ENCODE data around the gene TUSC2. TPM values are rescaled to one million over a fixed set of nuclear protein-coding genes. Genes with fewer than 3 reads are reported as not detected.

TUSC2 gene
- total RNA-seq (2014; rRNA removed; shearing (Covaris generic)), result 26.8 and 33.7 TPM in 2 replicates

- peak; percentile 96 for DNase-seq (ENCODE audit: low read depth)
Observed at GRCh38 chr3:50327943-50328691, at the start of gene TUSC2. TUSC2 (minus strand) TSS chr3:50328223; CDS start chr3:50328099, 124 bp downstream.

- DNase-seq (ENCODE audit: low read depth), result no peak
Observed at GRCh38 chr3:50375258-50375931, 47.4 kb upstream of the TUSC2 start.

GRCh38 chr3:50374363-50375257 is 46.6 kb upstream of the TUSC2 start:
- DNase-seq (ENCODE audit: low read depth), result no peak

- DNase-seq (ENCODE audit: low read depth), result no peak
Observed at GRCh38 chr3:50373146-50374051, 45.4 kb upstream of the TUSC2 start.

GRCh38 chr3:50372349-50372748 is 44.3 kb upstream of the TUSC2 start:
- DNase-seq (ENCODE audit: low read depth), result no peak

- DNase-seq (ENCODE audit: low read depth), result no peak
Observed at GRCh38 chr3:50371133-50371685, 43.2 kb upstream of the TUSC2 start.

GRCh38 chr3:50370594-50370993 is 42.6 kb upstream of the TUSC2 start:
- no peak for DNase-seq (ENCODE audit: low read depth)

- no peak for DNase-seq (ENCODE audit: low read depth)
Observed at GRCh38 chr3:50369012-50369670, 41.1 kb upstream of the TUSC2 start.

GRCh38 chr3:50365842-50366220 is 37.8 kb upstream of the TUSC2 start:
- no peak for DNase-seq (ENCODE audit: low read depth)

- DNase-seq (ENCODE audit: low read depth), result peak; percentile 56
Observed at GRCh38 chr3:50365080-50365841, 37.2 kb upstream of the TUSC2 start.

GRCh38 chr3:50364573-50365079 is 36.6 kb upstream of the TUSC2 start:
- peak; percentile 18 for DNase-seq (ENCODE audit: low read depth)

- no peak for DNase-seq (ENCODE audit: low read depth)
Observed at GRCh38 chr3:50359760-50360110, 31.7 kb upstream of the TUSC2 start.

- peak; percentile 99 for DNase-seq (ENCODE audit: low read depth)
Observed at GRCh38 chr3:50358911-50359759, 31.1 kb upstream of the TUSC2 start, which contains the start of gene TMEM115. TMEM115 (minus strand) TSS chr3:50359521; CDS start chr3:50359063, 458 bp downstream.

- no peak for DNase-seq (ENCODE audit: low read depth)
Observed at GRCh38 chr3:50358355-50358910, 30.4 kb upstream of the TUSC2 start.

- no peak for DNase-seq (ENCODE audit: low read depth)
Observed at GRCh38 chr3:50357481-50357880, 29.5 kb upstream of the TUSC2 start.

GRCh38 chr3:50356553-50356952 is 28.5 kb upstream of the TUSC2 start:
- peak; percentile 44 for DNase-seq (ENCODE audit: low read depth)

- DNase-seq (ENCODE audit: low read depth), result no peak
Observed at GRCh38 chr3:50355829-50356552, 28.0 kb upstream of the TUSC2 start.
